DOHH2 (cell line): ENCODE measurements around the gene MRPL12.

Experiments
- EZH2phosphoT487 ChIP-seq: fragments of 200-600 bp; sonication (generic); IDR thresholded peaks from 2 replicates; pipeline ENCODE4 v1.6.1; 2017; ENCODE audit warnings: borderline replicate concordance, mild to moderate bottlenecking, antibody characterized with exemption, low read length, moderate library complexity, mixed read lengths
- TF ChIP-seq, protein P1 (sequence below): fragments of 200-600 bp; sonication (generic); IDR thresholded peaks from one replicate; pipeline ENCODE4 v1.5.1; 2014; ENCODE audit warnings: antibody characterized with exemption, mild to moderate bottlenecking, low read depth, low read length; ENCODE audit not compliant: poor library complexity, severe bottlenecking

DNA sequence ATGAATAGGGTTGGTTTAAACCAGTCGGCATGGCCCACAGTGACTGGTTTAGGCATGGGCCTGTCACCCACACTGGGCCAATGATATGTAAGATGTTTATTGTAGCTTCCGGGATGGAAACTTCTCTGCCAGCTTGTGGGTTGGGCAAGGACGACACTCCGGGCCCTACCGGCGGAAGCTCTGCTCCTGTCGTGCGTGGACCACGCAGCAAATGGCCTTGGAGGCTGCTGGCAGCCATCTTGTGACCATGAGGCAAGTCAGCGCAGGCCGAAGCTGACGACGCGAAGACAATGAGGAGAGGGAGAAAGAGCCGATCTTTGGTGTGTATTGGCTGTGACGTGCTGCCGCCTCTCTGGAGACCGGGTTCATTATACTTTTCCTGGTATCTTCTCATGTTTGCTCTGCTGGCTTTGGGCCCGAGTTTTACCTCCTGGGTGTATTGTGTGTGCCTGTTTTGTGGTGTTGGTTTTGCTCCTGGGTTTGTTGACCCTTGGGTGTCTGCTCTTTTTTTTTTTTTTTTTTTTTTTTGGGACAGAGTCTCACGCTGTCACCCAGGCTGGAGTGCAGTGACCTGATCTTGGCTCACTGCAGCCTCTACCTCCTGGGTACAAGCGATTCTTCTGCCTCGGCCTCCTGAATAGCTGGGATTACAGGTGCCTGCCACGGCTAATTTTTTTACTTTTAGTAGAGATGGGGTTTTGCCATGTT lies 24.3 kb downstream of the MRPL12 start:
- TF ChIP-seq, protein P1, sequence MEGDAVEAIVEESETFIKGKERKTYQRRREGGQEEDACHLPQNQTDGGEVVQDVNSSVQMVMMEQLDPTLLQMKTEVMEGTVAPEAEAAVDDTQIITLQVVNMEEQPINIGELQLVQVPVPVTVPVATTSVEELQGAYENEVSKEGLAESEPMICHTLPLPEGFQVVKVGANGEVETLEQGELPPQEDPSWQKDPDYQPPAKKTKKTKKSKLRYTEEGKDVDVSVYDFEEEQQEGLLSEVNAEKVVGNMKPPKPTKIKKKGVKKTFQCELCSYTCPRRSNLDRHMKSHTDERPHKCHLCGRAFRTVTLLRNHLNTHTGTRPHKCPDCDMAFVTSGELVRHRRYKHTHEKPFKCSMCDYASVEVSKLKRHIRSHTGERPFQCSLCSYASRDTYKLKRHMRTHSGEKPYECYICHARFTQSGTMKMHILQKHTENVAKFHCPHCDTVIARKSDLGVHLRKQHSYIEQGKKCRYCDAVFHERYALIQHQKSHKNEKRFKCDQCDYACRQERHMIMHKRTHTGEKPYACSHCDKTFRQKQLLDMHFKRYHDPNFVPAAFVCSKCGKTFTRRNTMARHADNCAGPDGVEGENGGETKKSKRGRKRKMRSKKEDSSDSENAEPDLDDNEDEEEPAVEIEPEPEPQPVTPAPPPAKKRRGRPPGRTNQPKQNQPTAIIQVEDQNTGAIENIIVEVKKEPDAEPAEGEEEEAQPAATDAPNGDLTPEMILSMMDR, result no peak
- TF ChIP-seq EZH2phosphoT487, result no peak
